Common myeloid progenitor, CD34-positive (primary cell): Measurements from ENCODE around the gene DHH.
A peak's percentile ranks its signal among the peaks of the same experiment; 100 is the strongest.

ENCODE experiments used
- CTCF ChIA-PET: fragments of 350-600 bp; sonication (Branson Sonifier 250); formaldehyde crosslinking; loops from one replicate; lab custom pipeline; 2021; ENCODE audit warnings: antibody characterized with exemption; lab: Charles Lee
- POLR2A ChIA-PET: fragments of 350-600 bp; sonication (Branson Sonifier 250); formaldehyde crosslinking; loops from one replicate; lab custom pipeline; 2021; ENCODE audit warnings: antibody characterized with exemption; lab: Charles Lee
- DNase-seq, 3 donors: peaks; one replicate each; pipeline versions ENCODE4 v3.0.0 to v3.0.0-alpha.2; 2013
- H3K27ac ChIP-seq, 2 experiments: 1 replicate in 1 of 2; 2 replicates in 1 of 2; pipeline ENCODE4 v1.7.0; 2013; ENCODE audit warnings: inconsistent platforms in 2 of 2, low read length in 2 of 2, mild to moderate bottlenecking in 2 of 2, low read depth in 1 of 2, moderate library complexity in 1 of 2; ENCODE audit not compliant: severe bottlenecking in 2 of 2, insufficient read depth in 1 of 2, poor library complexity in 1 of 2
- H3K27me3 ChIP-seq, 5 experiments: replicated peaks in 2 of 5; 1 replicate in 3 of 5; 2 replicates in 2 of 5; pipeline versions ENCODE4 v1.6.1 to v1.7.0; 2013; ENCODE audit warnings: low read length in 4 of 5, mild to moderate bottlenecking in 2 of 5, moderate library complexity in 2 of 5, inconsistent platforms in 1 of 5; ENCODE audit not compliant: insufficient read depth in 5 of 5, control insufficient read depth in 4 of 5
- H3K36me3 ChIP-seq, 4 experiments: 1 replicate in 2 of 4; 2 replicates in 2 of 4; pipeline versions ENCODE4 v1.6.1 to v1.7.0; 2013; ENCODE audit warnings: low read length in 3 of 4, control low read depth in 1 of 4, mild to moderate bottlenecking in 1 of 4; ENCODE audit not compliant: control insufficient read depth in 4 of 4, insufficient read depth in 4 of 4
- H3K4me1 ChIP-seq, 4 experiments: 1 replicate in 3 of 4; 2 replicates in 1 of 4; pipeline versions ENCODE4 v1.6.1 to v1.7.1; 2013; ENCODE audit warnings: low read length in 3 of 4, mild to moderate bottlenecking in 3 of 4, control low read depth in 1 of 4, inconsistent platforms in 1 of 4, moderate library complexity in 1 of 4; ENCODE audit not compliant: control insufficient read depth in 4 of 4, insufficient read depth in 4 of 4; ENCODE audit errors: control extremely low read depth in 1 of 4
- H3K4me3 ChIP-seq, 7 experiments: 1 replicate in 4 of 7; 2 replicates in 3 of 7; pipeline versions ENCODE4 v1.5.1 to v1.7.0; 2013; ENCODE audit warnings: mild to moderate bottlenecking in 7 of 7, low read length in 6 of 7, moderate library complexity in 6 of 7, inconsistent platforms in 2 of 7, low read depth in 2 of 7, control low read depth in 1 of 7; ENCODE audit not compliant: insufficient read depth in 4 of 7, control insufficient read depth in 1 of 7; ENCODE audit errors: extremely low read depth in 1 of 7
- H3K9me3 ChIP-seq, 5 experiments: 1 replicate in 4 of 5; 2 replicates in 1 of 5; pipeline versions ENCODE4 v1.6.1 to v1.7.1; 2013; ENCODE audit warnings: low read length in 4 of 5, mild to moderate bottlenecking in 2 of 5, inconsistent platforms in 1 of 5, low read depth in 1 of 5, moderate library complexity in 1 of 5; ENCODE audit not compliant: control insufficient read depth in 4 of 5, insufficient read depth in 2 of 5; ENCODE audit errors: control extremely low read depth in 1 of 5
- WGBS: methylation state at CpG from one replicate; pipeline ENCODE4 v1.1.5; 2013; ENCODE audit not compliant: insufficient coverage; 5-methylcytosine and 5-hydroxymethylcytosine counted together

DHH gene

DNA sequence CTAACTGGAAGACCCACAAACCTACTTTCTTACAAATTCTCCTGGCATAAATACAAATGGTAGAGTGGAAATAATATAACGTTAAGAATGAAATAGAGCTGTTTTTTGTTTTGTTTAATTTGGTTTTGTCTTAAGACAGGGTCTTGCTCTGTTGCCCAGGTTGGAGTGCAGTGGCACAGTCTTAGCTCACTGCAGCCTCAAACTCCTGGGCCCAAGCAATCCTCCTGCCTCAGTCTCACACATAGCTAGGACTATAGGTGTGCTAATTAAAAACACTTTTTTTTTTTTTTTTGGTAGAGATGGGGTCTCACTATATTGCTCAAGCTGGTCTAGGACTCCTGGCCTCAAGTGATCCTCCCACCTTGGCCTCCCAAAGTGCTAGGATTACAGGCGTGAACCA, 4.1 kb upstream of the DHH start:
- H3K4me3 ChIP-seq: no peak overlapping the region
- no peaks in the 10 kb centered on the region for H3K9me3 ChIP-seq
- CTCF ChIA-PET: interaction anchor here (0.7 to 20.9 kb wide), 18 partner anchors 9 to 178 kb away, joined by 3 to 326 read pairs (median 4); partner anchors contain the start of genes LMBR1L, RHEBL1 and TUBA1B
- H3K4me1 ChIP-seq: peaks cover 0 to 13% (median 10%) of the 10 kb centered on the region in 4 experiments
- H3K36me3 ChIP-seq: peaks cover 19 to 69% (median 51%) of the 10 kb centered on the region in 4 experiments
- WGBS: no CpG with 5 or more reads among the region's 2 CpGs
- POLR2A ChIA-PET: interaction anchor here (0.6 to 1.0 kb wide), 3 partner anchors 32 to 136 kb away, joined by 3 to 4 read pairs (median 4); no protein-coding TSS in a partner anchor
- H3K27me3 ChIP-seq: peaks cover 5 to 24% (median 10%) of the 10 kb centered on the region in 5 experiments
- no peak for DNase-seq
- H3K27ac ChIP-seq: no peak overlapping the region

DNA sequence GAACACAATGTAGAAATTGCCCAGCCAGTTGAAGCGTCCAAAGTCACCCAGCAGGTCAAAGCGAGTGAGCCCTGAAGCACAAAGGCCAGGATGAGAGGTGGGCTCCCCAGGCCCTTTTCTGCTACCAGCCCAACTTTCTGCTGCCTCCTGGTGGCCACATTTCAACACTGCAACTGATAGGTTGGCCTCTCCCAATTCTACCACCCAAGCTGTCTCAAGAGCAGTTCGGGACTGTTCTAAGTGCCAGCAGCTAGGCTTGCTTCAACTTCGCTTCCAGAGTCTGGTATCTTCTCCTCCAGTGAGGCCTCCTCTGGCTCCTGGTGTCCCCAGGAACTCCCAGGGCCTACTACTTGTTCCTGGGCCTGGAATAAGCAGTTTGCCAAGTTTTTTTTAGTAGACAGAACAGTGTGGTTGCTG, 3.4 kb upstream of the DHH start:
- peaks cover 0 to 17% (median 12%) of the 10 kb centered on the region in 4 experiments for H3K4me1 ChIP-seq
- ChIA-PET POLR2A (interaction anchor here (1.0 kb wide), 1 partner anchor 33 kb away, joined by 3 read pairs; no protein-coding TSS in a partner anchor), CTCF (interaction anchor here (0.7 to 20.9 kb wide), 14 partner anchors 10 to 177 kb away, joined by 3 to 326 read pairs (median 4); partner anchors contain the start of genes LMBR1L, RHEBL1 and TUBA1B)
- 92% methylated on average over 3 of the region's 4 CpGs for WGBS
- no peaks in the 10 kb centered on the region for H3K9me3 ChIP-seq
- no peak overlapping the region for H3K4me3 ChIP-seq
- H3K27me3 ChIP-seq: peaks cover 5 to 30% (median 16%) of the 10 kb centered on the region in 5 experiments
- peaks cover 19 to 62% (median 45%) of the 10 kb centered on the region in 4 experiments for H3K36me3 ChIP-seq
- DNase-seq: peak; percentile 53 to 76 (median 65)
- H3K27ac ChIP-seq: no peak overlapping the region

DNA sequence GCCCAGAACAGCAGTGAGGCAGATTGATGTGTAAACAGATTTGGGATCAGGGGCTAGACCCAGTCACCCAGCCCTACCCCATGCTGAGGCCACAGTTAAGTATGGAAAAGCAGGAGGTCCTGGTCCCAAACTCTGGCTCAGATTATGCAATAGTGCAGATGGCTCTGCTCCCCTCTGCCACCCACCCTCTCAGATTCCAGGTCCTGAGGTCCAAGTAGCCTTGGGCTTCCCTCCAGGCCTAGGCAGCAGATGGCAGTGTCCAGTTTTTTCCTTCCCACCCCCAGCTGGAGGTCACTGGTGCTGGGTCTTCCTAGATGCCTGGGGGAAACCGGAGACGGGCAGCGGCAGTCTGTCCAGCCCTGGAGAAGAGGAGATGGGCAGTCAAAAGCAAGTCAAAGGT, 2.8 kb upstream of the DHH start:
- Histone ChIP-seq H3K9me3 (no peaks in the 10 kb centered on the region), H3K4me1 (peaks cover 0 to 20% (median 18%) of the 10 kb centered on the region in 4 experiments), H3K36me3 (peaks cover 16 to 56% (median 39%) of the 10 kb centered on the region in 4 experiments), H3K27ac (no peak overlapping the region), H3K27me3 (peaks cover 10 to 37% (median 21%) of the 10 kb centered on the region in 5 experiments), H3K4me3 (no peak overlapping the region)
- no peak for DNase-seq
- CTCF ChIA-PET: interaction anchor here (1.1 to 20.9 kb wide), 9 partner anchors 10 to 145 kb away, joined by 3 to 326 read pairs (median 6); partner anchors contain the start of genes LMBR1L, RHEBL1 and TUBA1B
- POLR2A ChIA-PET: no interaction called here
- 100% methylated on average over 1 of the region's 3 CpGs for WGBS

DNA sequence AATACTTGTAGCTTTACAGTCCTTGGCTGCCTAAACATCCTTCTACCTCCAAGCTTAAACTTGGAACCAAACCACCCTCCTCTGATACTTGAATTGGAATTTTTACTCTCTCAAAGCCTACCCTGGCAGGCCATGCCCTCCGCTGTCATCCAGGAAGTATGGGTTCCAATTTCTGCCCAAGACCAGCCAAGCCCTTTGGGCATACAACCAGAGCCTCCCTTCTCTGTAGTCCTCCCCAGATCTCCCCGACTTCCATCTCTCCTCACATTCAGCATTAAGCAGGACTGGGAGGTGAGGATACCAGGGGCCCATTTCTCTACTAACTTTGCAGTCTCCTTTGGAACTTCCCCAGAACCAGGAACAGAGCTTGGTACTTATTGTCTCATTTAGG, 369 bp upstream of the DHH start:
- peaks cover 0 to 42% (median 40%) of the 10 kb centered on the region in 4 experiments for H3K4me1 ChIP-seq
- no peak overlapping the region for H3K27ac ChIP-seq
- H3K4me3 ChIP-seq: no peak overlapping the region
- 80% methylated on average over 1 of the region's 2 CpGs for WGBS
- H3K9me3 ChIP-seq: no peaks in the 10 kb centered on the region
- H3K36me3 ChIP-seq: peaks cover 4 to 32% (median 18%) of the 10 kb centered on the region in 4 experiments
- DNase-seq: no peak
- peaks cover 10 to 61% (median 31%) of the 10 kb centered on the region in 5 experiments for H3K27me3 ChIP-seq
- ChIA-PET CTCF (interaction anchor here (0.9 to 20.9 kb wide), 7 partner anchors 8 to 140 kb away, joined by 3 to 326 read pairs (median 22); partner anchors contain the start of genes LMBR1L, RHEBL1 and TUBA1B), POLR2A (interaction anchor here (0.9 to 1.0 kb wide), 2 partner anchors 30 to 36 kb away, joined by 3 to 4 read pairs; partner anchors contain the start of gene TUBA1B)

DNA sequence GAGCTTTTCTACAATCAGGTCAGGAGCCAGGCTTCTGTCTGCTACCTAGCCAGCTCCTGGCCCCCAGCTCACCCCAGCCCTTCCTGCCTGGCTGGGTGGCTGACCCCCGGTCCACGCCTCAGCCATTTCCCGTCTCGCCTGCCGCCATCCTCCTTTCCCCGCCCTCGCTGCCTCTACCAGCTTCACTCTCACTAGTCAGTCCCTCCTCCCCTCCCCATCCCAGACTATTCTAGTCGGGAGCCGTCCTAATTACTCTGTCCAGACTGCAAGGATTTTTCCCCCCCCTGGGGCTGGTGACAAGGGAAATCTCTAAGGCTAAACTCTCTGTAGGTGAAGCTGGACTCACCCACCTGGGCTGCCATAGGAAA, 825 bp downstream of the DHH start:
- Histone ChIP-seq H3K36me3 (peaks cover 4 to 23% (median 14%) of the 10 kb centered on the region in 4 experiments), H3K4me3 (peak overlapping the region in 3 of 7 experiments; percentile 17 to 51 (median 46)), H3K9me3 (no peaks in the 10 kb centered on the region), H3K27ac (peak overlapping the region in 1 of 2 experiments; percentile 74), H3K27me3 (peaks cover 15 to 73% (median 34%) of the 10 kb centered on the region in 5 experiments), H3K4me1 (peaks cover 6 to 52% (median 48%) of the 10 kb centered on the region in 4 experiments)
- no peak for DNase-seq
- CTCF ChIA-PET: interaction anchor here (1.3 to 20.9 kb wide), 7 partner anchors 7 to 150 kb away, joined by 3 to 326 read pairs (median 22); partner anchors contain the start of genes LMBR1L, RHEBL1 and TUBA1B
- POLR2A ChIA-PET: interaction anchor here (1.0 kb wide), 1 partner anchor 37 kb away, joined by 3 read pairs; the partner anchor contains the start of gene TUBA1B
- 2% methylated on average over 9 of the region's 9 CpGs for WGBS

DNA sequence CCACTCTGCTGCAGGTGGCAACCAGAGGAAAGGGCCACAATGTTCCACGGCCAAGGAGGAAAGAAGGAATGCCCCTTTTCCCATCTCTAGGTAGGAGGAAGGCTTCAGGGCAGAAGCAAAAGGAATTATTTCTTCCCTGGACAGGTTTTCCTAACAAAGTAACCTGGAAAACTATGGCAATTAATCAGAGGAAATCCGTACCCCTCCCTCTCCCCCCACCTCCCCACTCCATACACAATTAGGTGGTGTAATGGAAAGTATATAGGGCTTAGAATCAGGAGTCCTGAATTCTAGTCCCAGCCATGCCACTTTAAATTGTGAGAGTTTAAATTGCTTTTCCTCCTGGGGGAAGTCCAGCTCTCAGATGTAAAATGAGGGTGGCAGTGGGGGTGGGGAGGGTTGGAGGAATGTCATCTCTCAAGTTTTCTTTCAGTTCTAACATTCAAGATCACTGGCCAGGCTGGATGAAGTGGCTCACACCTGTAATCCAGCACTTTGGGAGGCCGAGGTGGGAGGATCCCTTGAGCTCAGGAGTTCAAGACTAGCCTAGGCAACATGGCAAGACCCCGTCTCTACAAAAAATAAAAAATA, 1.7 kb downstream of the DHH start:
- CTCF ChIA-PET: interaction anchor here (0.8 to 20.9 kb wide), 14 partner anchors 6 to 161 kb away, joined by 3 to 326 read pairs (median 5); partner anchors contain the start of genes LMBR1L, RHEBL1 and TUBA1B
- H3K4me3 ChIP-seq: no peak overlapping the region
- POLR2A ChIA-PET: interaction anchor here (0.6 kb wide), 1 partner anchor 20 kb away, joined by 5 read pairs; no protein-coding TSS in a partner anchor
- no peak for DNase-seq
- H3K36me3 ChIP-seq: peaks cover 4 to 19% (median 14%) of the 10 kb centered on the region in 4 experiments
- H3K9me3 ChIP-seq: no peaks in the 10 kb centered on the region
- peaks cover 18 to 77% (median 34%) of the 10 kb centered on the region in 5 experiments for H3K27me3 ChIP-seq
- H3K4me1 ChIP-seq: peaks cover 9 to 61% (median 56%) of the 10 kb centered on the region in 4 experiments
- peak overlapping the region in 1 of 2 experiments; percentile 74 for H3K27ac ChIP-seq
- WGBS: 56% methylated on average over 1 of the region's 4 CpGs
